ENCODE measurements around the gene HIVEP1. TPM values are rescaled to one million over a fixed set of nuclear protein-coding genes. Genes with fewer than 3 reads are reported as not detected.
"Not testable (repeated sequence)": the region's sequence is repeated elsewhere in the genome, so short reads cannot be mapped to it uniquely, and the experiment has no call there.

HIVEP1 gene
- total RNA-seq, 1 donor from 2014 or later = 22.8 TPM

DNA sequence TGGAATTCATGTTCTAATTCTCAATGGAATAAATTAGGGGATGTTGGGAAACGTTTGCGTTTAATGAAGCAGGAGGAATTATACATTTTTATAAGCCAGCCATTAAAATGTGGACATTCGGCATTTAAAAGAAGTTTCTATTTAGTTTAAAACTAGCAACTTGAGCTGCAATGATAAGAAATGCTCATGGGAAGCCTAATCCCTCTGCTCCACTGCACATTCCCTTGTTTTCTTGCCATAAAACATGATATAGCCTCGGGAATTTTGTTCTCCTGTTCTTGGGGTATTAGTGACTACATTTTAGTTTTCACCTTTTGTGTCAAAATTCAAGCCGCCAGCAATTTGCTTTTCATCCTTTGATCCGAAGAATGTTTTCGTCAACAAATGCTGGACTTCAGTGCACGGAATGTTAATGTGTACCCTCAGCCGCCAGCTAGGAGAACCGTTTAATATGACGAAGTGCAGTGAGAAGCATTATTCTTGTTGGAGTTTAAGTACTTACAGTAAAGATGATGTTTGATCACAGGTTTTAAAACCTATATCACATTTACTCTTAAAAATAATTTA is 137.9 kb downstream of the HIVEP1 start:
- DNase-seq (no peak), ATAC-seq (no peak)
- Histone ChIP-seq H3K4me1 (no peaks in the 10 kb centered on the region), H3K9me3 (no peaks in the 10 kb centered on the region), H3K36me3 (no peaks in the 10 kb centered on the region), H3K27ac (no peak overlapping the region), H3K4me3 (no peak overlapping the region), H3K27me3 (ENCODE audit: low read depth) (no peaks in the 10 kb centered on the region)
- TF ChIP-seq, protein P1, sequence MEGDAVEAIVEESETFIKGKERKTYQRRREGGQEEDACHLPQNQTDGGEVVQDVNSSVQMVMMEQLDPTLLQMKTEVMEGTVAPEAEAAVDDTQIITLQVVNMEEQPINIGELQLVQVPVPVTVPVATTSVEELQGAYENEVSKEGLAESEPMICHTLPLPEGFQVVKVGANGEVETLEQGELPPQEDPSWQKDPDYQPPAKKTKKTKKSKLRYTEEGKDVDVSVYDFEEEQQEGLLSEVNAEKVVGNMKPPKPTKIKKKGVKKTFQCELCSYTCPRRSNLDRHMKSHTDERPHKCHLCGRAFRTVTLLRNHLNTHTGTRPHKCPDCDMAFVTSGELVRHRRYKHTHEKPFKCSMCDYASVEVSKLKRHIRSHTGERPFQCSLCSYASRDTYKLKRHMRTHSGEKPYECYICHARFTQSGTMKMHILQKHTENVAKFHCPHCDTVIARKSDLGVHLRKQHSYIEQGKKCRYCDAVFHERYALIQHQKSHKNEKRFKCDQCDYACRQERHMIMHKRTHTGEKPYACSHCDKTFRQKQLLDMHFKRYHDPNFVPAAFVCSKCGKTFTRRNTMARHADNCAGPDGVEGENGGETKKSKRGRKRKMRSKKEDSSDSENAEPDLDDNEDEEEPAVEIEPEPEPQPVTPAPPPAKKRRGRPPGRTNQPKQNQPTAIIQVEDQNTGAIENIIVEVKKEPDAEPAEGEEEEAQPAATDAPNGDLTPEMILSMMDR (IDR thresholded peaks at IDR 0.05) = no peak
- intact Hi-C loops (cut with DNase I) = no loop called here

- Histone ChIP-seq H3K4me1 (no peaks in the 10 kb centered on the region), H3K27me3 (ENCODE audit: low read depth) (no peaks in the 10 kb centered on the region), H3K27ac (no peak overlapping the region), H3K4me3 (no peak overlapping the region), H3K9me3 (no peaks in the 10 kb centered on the region), H3K36me3 (no peaks in the 10 kb centered on the region)
- intact Hi-C loops (cut with DNase I) = no loop called here
- TF ChIP-seq, protein P1 (IDR thresholded peaks at IDR 0.05) = peak; percentile 38
- DNase-seq (no peak), ATAC-seq (no peak)
These were observed 138.8 kb downstream of the HIVEP1 start for GRCh38 chr6:12150812-12151432.

DNA sequence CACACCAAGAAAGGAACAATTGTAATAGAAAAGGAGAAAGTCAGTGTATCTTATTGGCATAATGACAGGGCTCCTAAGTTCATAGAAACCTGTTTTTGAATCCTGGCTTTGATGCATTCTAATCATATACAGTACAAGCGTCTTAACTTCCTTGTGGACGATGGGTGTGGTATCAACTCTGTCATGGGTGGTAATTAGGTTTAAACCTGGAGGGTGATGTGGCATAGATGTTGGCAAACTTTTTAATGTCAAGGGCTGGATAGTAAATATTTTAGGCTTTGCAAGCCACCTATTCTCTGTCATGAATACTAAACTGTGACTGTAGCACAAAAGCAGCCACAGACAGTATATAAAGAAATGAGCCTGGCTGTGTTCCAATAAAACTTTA is 139.3 kb downstream of the HIVEP1 start:
- ATAC-seq (no peak), DNase-seq (no peak)
- no peaks in the 10 kb centered on the region for H3K9me3 ChIP-seq
- no peaks in the 10 kb centered on the region for H3K36me3 ChIP-seq
- intact Hi-C loops (cut with DNase I) = no loop called here
- H3K4me3 ChIP-seq = no peak overlapping the region
- TF ChIP-seq, protein P1 (IDR thresholded peaks at IDR 0.05) = no peak
- no peaks in the 10 kb centered on the region for H3K4me1 ChIP-seq
- no peaks in the 10 kb centered on the region for H3K27me3 ChIP-seq (ENCODE audit: low read depth)
- H3K27ac ChIP-seq = no peak overlapping the region

DNA sequence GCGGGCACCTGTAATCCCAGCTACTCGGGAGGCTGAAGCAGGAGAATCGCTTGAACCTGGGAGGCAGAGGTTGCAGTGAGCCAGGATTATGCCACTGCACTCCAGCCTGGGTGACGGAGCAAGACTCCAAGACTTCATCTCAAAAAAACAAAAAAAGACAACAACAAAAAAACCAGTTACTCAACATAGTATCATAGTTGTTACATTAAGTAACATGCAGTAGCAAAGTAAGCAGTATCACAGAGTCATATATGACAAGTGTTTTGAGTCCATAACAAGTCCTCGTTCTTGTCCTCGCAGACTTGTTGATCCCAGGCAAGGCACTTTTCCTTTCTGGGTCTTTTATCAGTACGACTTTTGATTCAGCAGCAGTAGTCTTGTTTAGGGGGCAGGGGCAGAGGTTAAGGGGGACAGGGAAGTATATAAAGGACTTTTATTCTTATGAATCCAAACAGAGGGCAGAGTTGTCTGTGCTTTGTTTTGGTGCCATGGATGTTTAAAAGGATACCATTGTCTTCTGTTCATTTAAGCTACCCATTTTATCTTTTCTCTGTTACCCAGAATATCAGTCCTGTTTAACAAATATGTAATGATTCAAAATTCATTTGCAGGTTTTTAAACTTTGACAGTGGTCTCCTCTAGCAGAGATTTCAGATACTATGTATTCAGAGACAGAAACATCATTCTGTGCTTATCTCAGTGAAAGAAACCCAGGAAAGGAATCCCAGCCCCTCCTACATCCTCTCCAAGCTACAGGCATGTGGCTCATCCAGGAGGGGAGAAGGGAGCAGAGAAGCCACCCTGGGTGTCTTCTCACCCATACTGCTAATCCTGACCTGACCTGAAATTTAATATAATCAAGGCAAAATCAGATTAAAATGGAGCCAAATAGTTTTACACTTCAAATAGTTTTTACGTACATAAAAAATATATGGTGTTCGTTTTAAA is 140.2 kb downstream of the HIVEP1 start:
- DNase-seq = no peak
- TF ChIP-seq, protein P1 (IDR thresholded peaks at IDR 0.05) = no peak
- H3K9me3 ChIP-seq = no peaks in the 10 kb centered on the region
- no peak for ATAC-seq
- no peaks in the 10 kb centered on the region for H3K27me3 ChIP-seq (ENCODE audit: low read depth)
- no peak overlapping the region for H3K27ac ChIP-seq
- H3K4me1 ChIP-seq = no peaks in the 10 kb centered on the region
- no peak overlapping the region for H3K4me3 ChIP-seq
- intact Hi-C loops (cut with DNase I) = no loop called here
- no peaks in the 10 kb centered on the region for H3K36me3 ChIP-seq

- H3K27ac ChIP-seq; DNase-seq; H3K27me3 ChIP-seq (ENCODE audit: low read depth); intact Hi-C loops (cut with DNase I); H3K4me1 ChIP-seq; H3K4me3 ChIP-seq; H3K9me3 ChIP-seq; ATAC-seq; H3K36me3 ChIP-seq: not testable (repeated sequence)
These were observed 143.7 kb downstream of the HIVEP1 start for GRCh38 chr6:12155769-12156168.

Data from lower lobe of right lung (tissue), 2 donors.